Fibroblast of skin of scalp (primary cell): Measurements from ENCODE around the gene ELL. TPM values are rescaled to one million over a fixed set of nuclear protein-coding genes. Genes with fewer than 3 reads are reported as not detected.
A peak's percentile ranks its signal among the peaks of the same experiment; 100 is the strongest.
"Not testable (repeated sequence)": the region's sequence is repeated elsewhere in the genome, so short reads cannot be mapped to it uniquely, and the experiment has no call there.

Experiments
- DNase-seq: peaks from one replicate; pipeline ENCODE4 v3.0.0-alpha.2; 2013
- polyA plus RNA-seq, 2 experiments: library from polyadenylated mRNA; unstranded; fragments of 120-200 nt; gene quantifications; one replicate each; pipeline ENCODE4 v1.2.1, GENCODE V29; 2013; ENCODE audit not compliant: insufficient read length in 2 of 2

The ELL gene
- polyA plus RNA-seq (2013, experiment 1 of 2; ENCODE audit: insufficient read length): 9.8 TPM
- polyA plus RNA-seq (2013, experiment 2 of 2; ENCODE audit: insufficient read length): 9.7 TPM

DNA sequence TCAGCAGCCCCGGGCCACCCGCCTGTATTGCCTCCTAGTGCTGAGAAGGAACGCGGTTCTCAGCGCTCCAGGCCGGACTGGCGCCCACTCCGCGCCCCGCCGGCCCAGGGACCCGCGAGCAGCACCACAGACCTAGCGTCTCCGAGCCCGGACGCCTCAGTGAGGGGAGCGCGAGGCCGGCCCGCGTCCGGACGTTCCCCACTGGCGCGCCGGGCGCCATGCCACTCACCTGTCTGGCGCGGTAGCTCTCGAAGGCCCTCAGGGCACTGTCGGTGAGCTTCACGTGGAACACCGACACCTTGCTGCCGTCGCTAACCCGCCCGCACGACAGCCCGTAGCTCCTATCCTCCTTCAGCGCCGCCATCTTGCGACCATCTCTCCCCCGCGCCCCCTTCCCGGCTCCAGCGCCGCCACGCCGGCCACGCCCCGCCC, at the start of gene ELL:
Gene ELL, minus strand, starts transcription at position 379 of the 432 bp plus-strand sequence. Its CDS starts 15 bp downstream, at position 364.
- no peak for DNase-seq

DNA sequence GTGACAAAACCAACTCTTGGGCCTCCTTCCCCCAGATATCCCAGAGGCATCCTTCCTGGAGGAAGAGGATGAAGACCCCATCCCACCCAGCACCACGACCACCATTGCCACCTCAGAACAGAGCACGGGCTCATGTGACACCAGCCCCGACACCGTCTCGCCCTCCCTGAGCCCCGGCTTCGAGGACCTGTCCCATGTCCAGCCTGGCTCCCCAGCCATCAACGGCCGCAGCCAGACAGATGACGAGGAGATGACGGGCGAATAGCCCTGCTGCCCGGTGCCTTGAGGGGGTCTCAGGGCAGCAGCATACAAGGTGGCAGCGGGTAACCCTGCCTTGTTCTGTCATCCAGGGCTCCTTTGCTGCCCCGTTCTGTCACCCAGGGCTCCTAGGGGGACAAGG, 46.5 kb upstream of the ELL start:
- no peak for DNase-seq

DNA sequence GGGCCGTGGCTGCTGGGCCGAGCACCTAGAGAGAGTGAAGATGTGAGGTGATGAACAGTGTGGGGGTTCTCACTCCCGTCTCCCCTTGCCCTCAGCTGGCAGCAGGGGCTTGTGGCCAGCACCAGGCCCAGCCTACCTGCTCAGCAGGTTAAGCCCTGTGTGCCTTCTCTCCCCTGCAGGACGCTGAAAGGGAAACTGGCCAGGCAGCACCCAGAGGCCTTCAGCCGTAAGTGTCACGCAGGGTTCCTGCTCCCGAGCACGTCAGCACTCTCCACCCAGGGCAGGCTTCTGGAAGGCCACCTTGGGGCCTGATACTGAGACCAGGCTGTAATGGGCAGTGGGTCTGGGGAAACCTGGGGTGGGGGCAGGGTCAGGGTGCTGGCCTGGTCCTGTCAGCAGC, 45.1 kb upstream of the ELL start:
- DNase-seq: no peak

DNA sequence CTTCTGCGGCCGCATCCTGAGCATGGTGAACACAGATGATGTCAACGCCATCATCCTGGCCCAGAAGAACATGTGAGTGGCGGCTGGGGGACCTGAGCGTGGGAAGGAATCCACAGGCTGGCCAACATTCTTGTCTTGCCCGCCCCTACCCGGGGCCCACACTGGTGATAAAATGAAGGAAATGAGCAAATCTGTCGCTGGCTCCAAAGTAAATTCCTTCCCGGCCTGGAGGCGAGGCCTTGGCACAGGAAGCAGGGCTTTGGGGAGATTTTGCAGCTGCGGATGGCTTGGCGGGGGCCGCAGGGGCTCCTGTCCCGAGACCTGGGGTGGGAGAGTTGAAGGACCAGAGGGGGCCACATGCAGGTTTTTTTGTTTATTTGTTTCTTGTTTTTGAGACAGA, 40.2 kb upstream of the ELL start:
- no peak for DNase-seq

DNA sequence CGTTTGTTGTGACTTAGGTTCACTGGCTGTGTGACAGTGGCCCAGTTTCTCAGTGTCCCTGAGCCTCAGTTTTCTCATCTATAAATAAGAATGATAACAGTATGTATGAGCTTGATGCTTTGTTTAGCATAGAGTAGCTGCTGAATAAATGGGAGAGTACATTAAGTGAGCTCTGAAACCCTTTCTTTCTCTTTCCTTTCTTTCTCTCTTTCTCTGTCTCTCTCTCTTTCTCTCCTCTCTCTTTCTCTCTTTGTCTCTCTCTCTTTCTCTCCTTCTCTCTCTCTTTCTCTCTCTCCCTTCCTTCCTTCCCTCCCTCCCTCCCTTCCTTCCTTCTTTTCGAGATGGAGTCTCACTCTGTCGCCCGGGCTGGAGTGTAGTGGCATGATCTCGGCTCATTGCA, 37.8 kb upstream of the ELL start:
- DNase-seq: no peak

DNA sequence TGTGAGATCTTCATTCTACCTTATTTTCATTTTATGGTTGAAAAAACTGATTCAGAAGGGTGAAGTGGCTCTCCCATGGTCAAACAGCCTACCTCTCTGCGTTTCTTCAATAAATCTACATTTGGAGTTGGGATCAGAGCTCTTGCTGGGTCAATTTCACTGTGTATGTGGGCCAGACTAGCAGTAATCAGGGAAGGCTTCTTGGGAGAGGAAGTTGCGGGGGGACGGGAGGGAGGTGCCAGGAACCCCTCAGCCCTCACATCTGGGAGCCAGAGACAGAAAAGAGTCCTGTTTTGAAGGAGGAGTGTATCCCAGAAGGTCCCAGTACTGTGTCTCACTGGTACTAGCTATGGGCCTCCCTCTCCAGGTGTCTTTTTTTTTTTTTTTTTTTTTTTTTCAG, 36.7 kb upstream of the ELL start:
- DNase-seq: no peak

DNA sequence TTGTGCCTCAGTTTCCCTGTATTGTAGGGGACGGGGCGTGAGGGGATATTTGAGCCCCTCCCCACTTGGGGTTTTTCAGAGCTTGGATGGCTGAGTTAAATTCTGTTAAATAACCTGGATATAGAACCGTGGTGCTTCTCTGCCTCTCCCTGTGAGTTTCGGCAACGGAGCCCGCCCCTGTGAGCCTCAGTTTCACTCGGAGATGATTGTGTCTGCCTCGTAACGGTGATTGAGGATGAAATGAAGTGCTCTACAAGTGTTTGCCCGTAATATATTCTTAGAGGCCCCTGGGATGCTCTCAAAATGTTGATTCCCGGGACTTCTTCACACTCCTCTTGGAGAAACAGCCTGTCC, 36.3 kb upstream of the ELL start:
- no peak for DNase-seq

DNA sequence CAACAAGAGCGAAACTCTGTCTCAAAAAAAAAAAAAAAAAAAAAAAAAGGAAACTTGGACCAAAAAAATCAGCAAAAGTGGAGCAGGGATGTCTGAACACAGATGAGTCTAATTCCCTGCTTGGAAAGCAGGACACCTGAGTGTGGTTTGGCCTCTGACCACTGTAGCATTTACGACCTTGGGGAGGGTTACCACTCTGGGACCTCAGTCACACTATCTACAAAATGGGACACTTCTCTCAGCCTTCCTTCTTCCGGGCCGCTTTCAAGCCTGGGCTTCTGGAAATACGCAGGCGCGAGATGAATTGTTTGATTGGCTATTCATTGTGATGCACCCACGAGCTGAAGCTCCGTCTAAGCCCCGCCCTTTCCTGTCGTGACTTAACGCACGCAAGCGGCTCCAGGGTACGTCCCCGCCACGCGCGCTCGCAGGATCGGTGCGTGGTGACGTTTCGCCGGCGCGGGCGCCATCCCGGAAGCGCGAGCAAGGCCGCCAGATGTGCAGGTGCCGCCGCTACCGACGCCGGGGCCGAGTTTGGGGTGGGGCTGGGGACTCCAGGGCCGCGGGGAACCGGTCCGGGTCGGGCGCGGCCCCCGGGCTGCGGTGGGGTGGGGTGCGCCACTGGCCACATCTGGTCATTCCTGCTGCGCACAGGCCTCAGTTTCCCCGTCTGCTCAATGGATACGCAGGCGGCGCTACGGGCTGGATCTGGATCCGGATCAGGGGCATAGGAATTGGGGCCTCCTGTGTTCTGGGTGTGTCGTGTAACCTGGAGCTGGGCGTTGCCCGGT, 35.7 kb upstream of the ELL start, which contains the start of gene KXD1:
Gene KXD1, plus strand, starts transcription at position 460 of the 791 bp plus-strand sequence. CDS start 4,187 bp downstream, outside the sequence.
- peak; percentile 99 for DNase-seq

DNA sequence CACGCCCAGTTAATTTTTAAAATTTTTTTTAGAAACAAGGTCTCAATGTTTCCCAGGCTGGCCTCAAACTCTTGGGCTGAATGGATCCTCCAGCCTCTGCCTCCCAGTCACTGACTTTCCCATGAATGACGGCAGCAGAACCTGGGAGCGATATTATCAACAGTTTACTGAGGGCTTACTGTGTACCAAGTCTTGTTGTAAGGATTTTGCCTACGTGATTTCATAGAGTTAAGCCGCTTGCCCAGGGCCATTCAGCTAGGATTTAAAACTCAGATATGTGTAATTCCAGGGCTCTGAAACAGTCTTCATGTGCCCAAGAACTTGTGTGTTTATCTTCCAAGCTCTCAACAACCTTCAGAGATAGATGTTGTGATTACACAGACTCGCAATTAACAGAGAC, 29.8 kb upstream of the ELL start:
- DNase-seq: no peak

DNA sequence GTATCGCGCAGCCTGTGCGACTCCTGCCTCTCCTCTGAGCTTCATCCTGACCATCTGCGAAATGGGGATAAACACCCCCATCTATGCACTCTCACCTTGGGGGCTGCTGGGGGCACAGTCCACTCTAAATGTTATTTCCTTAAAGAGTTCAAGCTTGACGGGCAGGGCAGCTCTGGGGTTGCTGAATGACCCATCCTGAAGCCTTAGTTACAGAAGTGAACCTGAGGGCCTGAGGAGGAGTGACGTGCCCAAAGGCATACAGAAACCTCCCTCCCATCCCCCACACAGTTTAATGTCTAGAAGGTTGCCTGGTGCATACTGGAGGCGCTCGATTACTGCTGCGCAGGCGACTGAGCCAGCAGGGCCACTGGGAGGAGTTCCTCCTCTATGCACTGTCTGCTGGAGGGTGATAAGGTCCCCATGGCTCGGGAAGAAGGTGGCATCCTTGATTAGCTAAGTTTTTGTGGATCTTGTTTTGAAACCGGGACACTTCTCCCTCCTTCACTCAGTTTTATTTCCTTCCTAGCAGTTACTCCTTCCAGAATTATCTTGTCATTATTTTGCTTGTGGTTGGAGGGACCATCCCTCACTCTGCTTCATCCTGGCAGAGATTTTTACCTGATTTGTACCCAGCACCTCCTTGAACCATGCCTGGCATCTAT, 22.1 kb upstream of the ELL start:
- peak; percentile 71 for DNase-seq

DNA sequence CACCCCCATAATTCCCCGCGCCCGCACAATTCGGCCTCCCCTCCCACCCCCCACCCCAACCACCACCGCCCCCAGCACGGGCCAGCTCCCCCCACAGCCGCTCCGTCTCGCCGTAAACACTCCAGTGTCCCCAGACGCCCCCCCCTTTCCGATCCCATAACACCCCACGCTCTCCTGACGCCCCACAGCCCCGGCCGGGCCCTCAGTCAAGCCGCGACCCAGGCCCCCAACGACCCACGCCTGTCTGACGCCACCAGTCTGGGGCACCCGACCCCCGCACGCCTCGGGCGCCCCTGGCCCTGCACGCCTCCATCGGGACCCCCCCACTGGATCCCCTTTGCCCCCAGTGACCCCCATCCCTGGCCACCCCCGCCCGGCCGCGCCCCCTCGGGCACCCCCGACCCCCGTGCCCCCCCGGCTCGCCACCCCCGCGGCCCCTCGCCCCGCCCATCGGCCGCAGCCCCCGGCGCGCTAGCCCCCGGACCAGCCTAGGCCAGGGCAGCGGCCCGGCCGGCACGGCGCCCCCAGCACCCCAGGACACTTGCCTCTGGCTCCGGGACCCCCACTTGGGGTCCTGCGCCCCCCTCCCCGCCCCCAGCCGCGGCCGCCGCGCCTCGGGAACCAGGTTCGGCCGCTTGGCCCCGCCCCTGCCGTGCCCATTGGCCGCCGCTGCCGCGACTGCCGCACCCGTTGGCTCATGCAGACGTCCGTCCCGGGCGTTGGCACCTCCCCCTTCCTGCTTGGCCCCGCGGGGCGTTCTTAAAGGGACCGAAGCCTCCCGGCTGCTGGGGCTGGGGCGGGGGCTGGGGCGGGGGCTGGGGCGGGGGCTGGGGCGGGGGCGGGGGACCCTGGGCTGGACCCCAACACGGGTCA, 21.3 kb upstream of the ELL start, which contains the start of gene FKBP8:
Gene FKBP8, minus strand, starts transcription at position 633 of the 873 bp plus-strand sequence. CDS start 1,603 bp downstream, outside the sequence.
- DNase-seq: peak; percentile 87

DNA sequence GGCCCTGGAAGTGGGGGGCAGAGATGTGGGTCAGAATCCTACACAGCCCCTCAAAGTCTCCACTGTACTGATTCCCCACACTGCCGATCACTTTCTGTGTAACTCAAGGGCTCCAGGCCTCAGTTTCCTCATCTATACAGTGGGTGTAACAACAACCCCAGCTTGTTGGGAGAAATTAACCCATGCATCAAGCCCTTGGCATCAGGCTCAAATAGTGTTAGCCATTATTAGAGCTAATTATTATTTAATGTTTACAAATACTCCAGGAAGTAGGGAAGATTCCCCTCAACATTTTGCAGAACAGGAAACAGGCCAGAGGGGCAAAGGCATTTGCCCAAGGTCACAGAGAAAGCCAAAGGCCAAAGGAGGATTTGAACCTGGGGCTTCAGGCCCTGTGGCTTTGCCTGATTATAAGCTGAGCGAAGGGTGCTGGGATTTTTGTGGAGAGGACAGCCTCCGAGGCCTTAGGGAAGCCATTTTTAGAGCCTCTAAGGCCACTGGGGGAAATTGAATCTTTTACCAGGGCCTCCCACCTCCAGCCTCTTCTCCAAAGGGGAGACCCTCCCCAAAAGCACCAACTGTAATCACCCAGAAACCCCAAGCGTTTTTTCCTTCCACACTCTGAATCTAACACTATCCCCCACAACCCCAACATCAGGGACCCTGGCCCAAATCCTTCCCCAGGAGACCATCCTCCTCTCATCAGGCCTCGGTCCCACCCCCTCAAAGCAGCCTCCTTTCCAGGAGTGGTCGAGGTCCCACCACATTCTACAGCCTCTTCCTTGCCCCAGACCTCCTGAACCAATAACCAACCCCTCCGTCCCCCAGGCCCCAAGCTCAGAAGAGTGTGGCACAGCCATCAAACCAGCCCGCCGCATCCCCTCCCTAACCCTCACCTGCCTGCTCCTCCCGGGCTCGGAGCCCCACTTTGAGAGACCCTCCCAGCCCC, 20.4 kb upstream of the ELL start:
- no peak for DNase-seq

DNA sequence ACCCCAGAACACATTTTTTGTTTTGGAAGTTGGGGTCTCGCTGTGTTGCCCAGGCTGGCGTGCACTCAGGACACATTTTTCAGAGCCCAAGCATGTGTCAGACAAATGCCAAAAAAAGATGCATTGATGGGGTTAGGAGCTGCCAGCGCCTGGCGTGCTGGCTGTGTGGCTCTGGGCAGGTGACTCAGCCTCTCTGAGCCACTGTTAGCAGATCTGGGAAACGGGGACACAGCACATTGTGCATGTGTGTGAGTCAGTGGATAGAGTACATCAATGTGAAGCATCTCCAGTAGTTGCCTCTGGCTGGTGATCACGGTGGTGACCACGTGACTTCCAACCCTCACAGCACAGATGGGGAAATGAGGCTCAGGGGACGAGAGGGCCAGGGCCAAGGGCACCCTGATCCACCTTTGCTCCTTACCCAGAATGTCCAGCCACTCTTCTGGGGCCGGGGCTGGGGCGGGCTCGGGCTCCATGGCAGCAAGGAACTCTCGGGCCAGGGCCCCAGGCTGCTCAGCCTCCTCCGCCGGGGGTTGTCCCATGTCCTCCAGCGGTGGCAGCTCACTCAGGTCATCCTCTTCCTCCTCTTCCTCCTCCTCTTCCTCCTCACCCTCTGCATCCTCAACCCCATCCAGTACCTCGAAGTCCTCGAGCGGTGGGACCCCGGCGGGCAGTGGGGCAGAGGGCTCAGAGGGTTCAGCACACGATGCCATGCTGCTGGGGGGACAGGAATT, 19.6 kb upstream of the ELL start:
- DNase-seq: no peak

DNA sequence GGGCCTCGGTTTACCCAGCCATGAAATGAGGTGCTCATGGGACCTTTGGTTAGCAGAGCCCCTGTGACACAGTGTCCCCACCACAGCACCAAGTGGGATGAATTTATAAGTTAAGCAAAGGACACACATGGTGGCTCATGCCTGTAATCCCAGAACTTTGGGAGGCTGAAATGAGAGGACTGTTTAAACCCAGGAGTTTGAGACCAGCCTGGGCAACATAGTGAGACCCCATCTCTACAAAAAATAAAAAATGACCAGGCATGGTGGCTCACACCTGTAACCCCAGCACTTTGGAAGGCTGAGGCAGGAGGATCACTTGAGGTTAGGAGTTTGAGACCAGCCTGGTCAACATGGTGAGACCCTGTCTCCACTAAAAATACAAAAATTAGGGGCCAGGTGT, 18.3 kb upstream of the ELL start:
- DNase-seq: not testable (repeated sequence)

DNA sequence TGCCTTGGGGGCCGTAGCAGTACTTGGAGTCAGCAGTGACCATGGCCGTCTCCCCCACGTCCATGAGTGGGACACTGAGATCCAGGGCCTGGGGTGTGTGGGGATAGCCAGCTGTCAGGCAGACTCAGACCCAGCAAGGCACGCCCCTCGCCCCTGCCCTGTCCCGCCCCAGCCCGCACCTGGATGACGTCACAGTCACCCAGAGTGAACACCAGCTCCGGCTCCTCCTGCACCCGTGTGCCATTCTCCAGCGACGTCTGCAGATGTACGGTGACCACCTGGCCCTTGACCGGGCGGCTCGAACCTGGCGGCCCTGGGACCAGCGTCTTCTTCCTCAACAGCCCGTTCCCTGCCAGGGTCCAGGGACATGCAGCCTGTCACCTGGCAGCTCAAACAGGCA, 17.5 kb upstream of the ELL start:
- no peak for DNase-seq

DNA sequence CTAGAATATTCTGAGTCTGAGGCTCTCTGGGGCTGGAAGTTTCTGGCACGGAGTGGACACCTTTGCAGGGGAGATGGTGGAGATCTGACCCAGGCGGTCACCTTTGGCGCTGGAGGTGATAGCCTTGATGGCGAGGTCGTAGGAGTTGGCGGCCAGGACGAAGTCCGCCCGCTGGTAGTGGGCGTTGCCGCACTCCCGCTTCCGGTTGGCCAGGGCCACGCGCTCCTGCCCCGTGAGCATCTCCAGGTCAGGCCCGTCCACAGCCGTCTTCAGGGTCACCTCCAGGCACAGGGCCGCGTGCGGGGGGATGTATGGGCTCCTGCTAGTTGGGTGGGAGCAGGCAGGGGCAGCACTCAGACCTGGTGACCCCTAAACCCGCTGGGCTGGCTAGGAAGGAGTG, 16.2 kb upstream of the ELL start:
- DNase-seq: no peak

DNA sequence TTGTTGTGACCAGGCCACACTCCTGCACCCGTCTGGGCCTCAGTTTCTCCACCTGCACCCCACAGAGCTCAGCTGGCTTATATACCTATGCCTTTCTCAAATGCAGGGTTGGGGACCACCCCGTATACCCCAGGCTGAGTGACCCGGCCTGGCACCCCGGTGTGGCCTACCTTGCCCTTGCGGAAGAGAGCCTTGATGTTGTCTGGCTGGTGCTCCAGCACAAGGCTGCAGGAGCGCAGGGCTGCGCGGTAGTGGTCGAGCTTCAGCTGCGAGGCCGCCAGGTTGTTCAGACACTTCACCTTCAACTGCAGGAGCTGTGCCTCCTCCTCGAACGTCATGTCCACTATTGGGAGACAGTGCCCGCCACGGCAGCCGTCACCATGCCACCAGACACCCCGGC, 15.6 kb upstream of the ELL start:
- DNase-seq: no peak

DNA sequence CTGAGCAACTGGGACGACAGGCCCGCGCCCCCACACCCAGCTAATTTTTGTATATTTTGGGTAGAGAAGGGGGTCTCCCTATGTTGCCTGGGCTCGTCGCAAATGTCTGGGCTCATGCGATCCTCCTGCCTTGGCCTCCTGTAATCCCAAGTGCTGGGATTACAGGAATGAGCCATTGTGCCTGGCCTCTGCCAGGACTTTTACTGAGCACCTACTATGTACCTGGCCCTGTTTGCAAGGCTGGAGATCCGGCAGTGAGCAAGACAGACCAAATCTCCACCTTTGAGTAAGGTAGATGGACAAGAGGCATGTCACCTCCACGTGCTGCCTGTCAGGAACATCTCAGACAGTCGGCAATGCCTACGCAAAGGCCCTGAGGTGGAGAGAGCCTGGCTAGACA, 14.6 kb upstream of the ELL start:
- no peak for DNase-seq

DNA sequence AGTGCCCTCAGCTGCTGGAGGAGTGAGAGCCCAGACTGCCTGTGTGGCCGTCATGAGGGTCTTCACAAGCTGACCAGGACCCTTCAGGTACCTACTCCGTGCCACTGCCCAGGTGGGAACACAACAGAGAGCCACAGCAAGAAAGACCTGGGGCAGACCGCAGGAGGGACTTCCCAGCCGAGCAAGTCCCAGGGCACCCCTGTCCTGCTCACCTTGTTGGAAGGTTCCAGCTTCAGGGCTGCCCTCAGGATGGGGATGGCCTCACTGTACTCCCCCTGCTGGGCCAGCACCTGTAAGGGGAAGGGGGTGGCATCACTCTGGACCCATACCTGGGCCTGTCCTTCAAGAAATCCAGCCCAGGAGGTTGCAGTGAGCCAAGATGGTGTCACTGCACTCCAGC, 11.2 kb upstream of the ELL start:
- no peak for DNase-seq

DNA sequence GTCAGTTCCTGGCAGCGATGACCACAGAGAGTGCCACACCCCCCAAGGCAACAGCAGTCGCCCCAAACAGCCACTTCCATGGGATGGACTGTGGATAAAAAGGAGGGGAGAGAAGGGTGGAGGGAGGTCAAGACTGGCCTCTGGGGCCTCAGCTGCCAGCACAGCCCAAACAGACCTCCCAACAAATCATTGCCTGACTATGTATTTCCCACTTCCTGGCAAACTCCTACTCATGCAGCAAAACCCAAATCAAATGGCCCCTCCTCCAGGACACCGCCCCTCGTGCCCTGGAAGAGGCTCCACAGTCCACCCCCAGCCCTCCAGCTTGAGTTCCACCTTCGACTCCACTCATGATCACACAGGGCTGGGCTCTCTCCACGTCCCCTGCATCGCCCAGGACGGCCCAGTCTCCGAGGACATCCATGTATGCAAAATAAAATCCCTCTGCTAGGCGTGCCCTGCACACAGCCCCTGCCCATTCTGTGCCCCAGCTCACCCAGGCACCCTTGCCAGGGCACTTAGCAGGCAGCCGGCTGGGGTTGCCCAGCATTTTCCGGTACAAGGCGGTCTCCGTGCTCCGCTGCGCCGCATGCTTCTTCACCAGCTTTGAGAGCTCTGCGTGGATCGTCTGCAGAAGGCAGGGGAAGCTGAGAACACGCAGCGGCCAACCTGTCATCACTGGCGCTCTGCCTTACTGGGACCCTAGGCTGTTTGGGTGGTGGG, 10.5 kb upstream of the ELL start:
- no peak for DNase-seq
